Fibroblast of villous mesenchyme (primary cell): Measurements from ENCODE around the gene LRP1. TPM values are rescaled to one million over a fixed set of nuclear protein-coding genes. Genes with fewer than 3 reads are reported as not detected.

ENCODE experiments used
- DNase-seq: peaks from one replicate; pipeline ENCODE4 v3.0.0-alpha.2; 2010; ENCODE audit warnings: low read depth
- H3K4me3 ChIP-seq: 2 replicates; pipeline ENCODE4 v1.5.1; 2011; ENCODE audit warnings: low read depth, mild to moderate bottlenecking, low read length
- CTCF ChIP-seq: IDR thresholded peaks from 2 replicates; pipeline ENCODE4 v1.5.1; 2012; ENCODE audit warnings: low read depth, mild to moderate bottlenecking, low read length; ENCODE audit not compliant: insufficient read depth
- total RNA-seq: library from RNA; depleted of rRNA; stranded (reverse); fragments of >200 nt; gene quantifications from 2 replicates; pipeline ENCODE4 v1.2.3, GENCODE V29; 2012

LRP1 gene
- total RNA-seq, 1 donor = 228 TPM

- DNase-seq = no peak
- TF ChIP-seq CTCF = no peak
- H3K4me3 ChIP-seq = no peak overlapping the region
These were observed 85.6 kb downstream of the LRP1 start for GRCh38 chr12:57213763-57214397.

GRCh38 chr12:57214398-57214781, 86.1 kb downstream of the LRP1 start:
- no peak overlapping the region for H3K4me3 ChIP-seq
- peak; percentile 77 for TF ChIP-seq CTCF
- peak; percentile 61 for DNase-seq

GRCh38 chr12:57215065-57215464, 86.8 kb downstream of the LRP1 start:
- no peak overlapping the region for H3K4me3 ChIP-seq
- DNase-seq = no peak
- no peak for TF ChIP-seq CTCF

- H3K4me3 ChIP-seq = peak overlapping the region; percentile 51
- TF ChIP-seq CTCF = no peak
- DNase-seq = no peak
These were observed 87.4 kb downstream of the LRP1 start for GRCh38 chr12:57215668-57216013.

- no peak for TF ChIP-seq CTCF
- DNase-seq = no peak
- H3K4me3 ChIP-seq = peak within 1 kb of the TSS; percentile 60
These were observed 88.0 kb downstream of the LRP1 start, which contains the start of gene NXPH4 for GRCh38 chr12:57216014-57216911. Gene NXPH4 (plus strand): TSS chr12:57216794. CDS start chr12:57216970, 176 bp downstream.

GRCh38 chr12:57216921-57217879, 88.9 kb downstream of the LRP1 start:
- no peak for TF ChIP-seq CTCF
- peak overlapping the region; percentile 60 for H3K4me3 ChIP-seq
- peak; percentile 13 for DNase-seq
